Measurements from ENCODE around the gene CCDC149. TPM values are rescaled to one million over a fixed set of nuclear protein-coding genes. Genes with fewer than 3 reads are reported as not detected.

Gene CCDC149
- total RNA-seq, 1 experiment from 2014 or later = 3.6 TPM

- Histone ChIP-seq H3K27me3 (ENCODE audit: control insufficient read depth, insufficient read depth, low read length) (no peaks in the 10 kb centered on the region), H3K9me3 (ENCODE audit: control insufficient read depth, insufficient read depth, low read depth, low read length) (no peaks in the 10 kb centered on the region), H3K4me3 (ENCODE audit: low read depth in 2 of 2, low read length in 2 of 2) (no peak overlapping the region), H3K4me1 (ENCODE audit: control insufficient read depth, insufficient read depth, low read length) (no peaks in the 10 kb centered on the region), H3K27ac (ENCODE audit: low read length) (no peak overlapping the region), H3K36me3 (ENCODE audit: control insufficient read depth, insufficient read depth, low read length) (no peaks in the 10 kb centered on the region)
- in situ Hi-C loops (cut with HindIII; ENCODE audit: low pct_unique_long_range_greater_than_20kb, low sequenced_read_pairs) (no loop called here), intact Hi-C loops (cut with micrococcal nuclease; ENCODE audit: unreplicated experiment) (no loop called here)
- no TSS peak for BruUV-seq (replicated peaks)
- CTCF ChIA-PET = no interaction called here
- DNase-seq (ENCODE audit: low read depth, low spot score) = no peak
- TF ChIP-seq SIN3A (IDR thresholded peaks at IDR 0.05; ENCODE audit: borderline replicate concordance, insufficient read depth, low read depth, low read length) (no peak), POLR2AphosphoS5 (IDR thresholded peaks at IDR 0.05; ENCODE audit: low read depth, low read length) (no peak), REST (IDR thresholded peaks at IDR 0.05; ENCODE audit: insufficient read depth in 1 of 2, low read depth in 2 of 2, low read length in 1 of 2) (no peak)
- no peak for ATAC-seq
- POLR2A ChIA-PET = no interaction called here
Measured at GRCh38 chr4:24887881-24888430, 24.9 kb downstream of the CCDC149 start.

GRCh38 chr4:24886596-24886995 lies 26.2 kb downstream of the CCDC149 start:
- intact Hi-C loops (cut with micrococcal nuclease; ENCODE audit: unreplicated experiment) = no loop called here
- ChIA-PET CTCF (no interaction called here), POLR2A (no interaction called here)
- H3K27ac ChIP-seq (ENCODE audit: low read length) = no peak overlapping the region
- H3K36me3 ChIP-seq (ENCODE audit: control insufficient read depth, insufficient read depth, low read length) = no peaks in the 10 kb centered on the region
- TF ChIP-seq SIN3A (IDR thresholded peaks at IDR 0.05; ENCODE audit: borderline replicate concordance, insufficient read depth, low read depth, low read length) (no peak), CTCF (IDR thresholded peaks at IDR 0.05) (no peak), REST (IDR thresholded peaks at IDR 0.05; ENCODE audit: insufficient read depth in 1 of 2, low read depth in 2 of 2, low read length in 1 of 2) (no peak), POLR2AphosphoS5 (IDR thresholded peaks at IDR 0.05; ENCODE audit: low read depth, low read length) (no peak), TCF7L2 (IDR thresholded peaks at IDR 0.05; ENCODE audit: low read depth, low read length) (no peak)
- no peaks in the 10 kb centered on the region for H3K4me1 ChIP-seq (ENCODE audit: control insufficient read depth, insufficient read depth, low read length)
- in situ Hi-C loops (cut with HindIII; ENCODE audit: low pct_unique_long_range_greater_than_20kb, low sequenced_read_pairs) = no loop called here
- BruUV-seq (replicated peaks) = no TSS peak
- ATAC-seq (no peak), DNase-seq (ENCODE audit: low read depth, low spot score) (no peak)
- no peaks in the 10 kb centered on the region for H3K9me3 ChIP-seq (ENCODE audit: control insufficient read depth, insufficient read depth, low read depth, low read length)
- H3K27me3 ChIP-seq (ENCODE audit: control insufficient read depth, insufficient read depth, low read length) = no peaks in the 10 kb centered on the region
- no peak overlapping the region for H3K4me3 ChIP-seq (ENCODE audit: low read depth in 2 of 2, low read length in 2 of 2)

Data from Panc1 (cell line).